H1 (cell line): ENCODE data around the gene ST6GALNAC3.

ENCODE experiments used
- EZH2 ChIP-seq: fragments of 200-600 bp; sonication (generic); IDR thresholded peaks from 2 replicates; pipeline ENCODE4 v1.7.1; 2012; ENCODE audit warnings: low read depth, mild to moderate bottlenecking, moderate library complexity, low read length, inconsistent platforms; ENCODE audit not compliant: severe bottlenecking
- MAX ChIP-seq: IDR thresholded peaks from 2 replicates; pipeline ENCODE4 v1.6.1; 2012; ENCODE audit warnings: inconsistent platforms
- POLR2A ChIP-seq, 2 experiments: IDR thresholded peaks; 1 replicate in 1 of 2; 2 replicates in 1 of 2; pipeline ENCODE4 v1.6.1; 2011; ENCODE audit warnings: low read depth in 2 of 2, low read length in 2 of 2, mild to moderate bottlenecking in 2 of 2; ENCODE audit errors: control extremely low read depth in 1 of 2
- POLR2AphosphoS5 ChIP-seq: IDR thresholded peaks from 2 replicates; pipeline ENCODE4 v1.6.1; 2011; ENCODE audit warnings: low read depth, low read length
- TAF7 ChIP-seq: optimal IDR thresholded peaks from 2 replicates; pipeline ENCODE3; 2011; ENCODE audit warnings: low read depth, mild to moderate bottlenecking, inconsistent platforms, low read length, moderate library complexity, borderline replicate concordance
- TF ChIP-seq, protein P1 (sequence below): IDR thresholded peaks from 2 replicates; pipeline ENCODE4 v1.6.1; 2011; ENCODE audit warnings: low read length, improper control_type of control experiment

DNA sequence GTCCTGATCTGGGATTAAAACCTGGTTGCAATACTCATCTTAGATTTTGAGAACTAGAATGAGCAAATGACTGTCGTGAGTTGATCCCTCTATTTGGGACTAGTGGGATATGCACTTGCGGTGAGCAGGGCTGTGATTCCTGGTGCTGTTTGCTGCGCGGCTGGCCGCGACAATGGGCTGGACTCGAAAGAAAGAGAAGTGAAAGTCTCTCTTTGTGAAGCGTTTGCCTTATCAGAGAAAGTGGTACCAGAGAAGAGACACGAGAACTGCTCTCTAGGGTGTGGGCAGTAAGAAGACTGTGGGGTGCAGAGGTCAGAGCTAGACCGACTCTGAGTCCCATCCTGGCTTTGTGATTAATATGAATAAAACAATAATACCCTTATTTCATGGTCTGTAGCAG lies 8.6 kb downstream of the ST6GALNAC3 start:
- TF ChIP-seq MAX: no peak
- TF ChIP-seq, protein P1, sequence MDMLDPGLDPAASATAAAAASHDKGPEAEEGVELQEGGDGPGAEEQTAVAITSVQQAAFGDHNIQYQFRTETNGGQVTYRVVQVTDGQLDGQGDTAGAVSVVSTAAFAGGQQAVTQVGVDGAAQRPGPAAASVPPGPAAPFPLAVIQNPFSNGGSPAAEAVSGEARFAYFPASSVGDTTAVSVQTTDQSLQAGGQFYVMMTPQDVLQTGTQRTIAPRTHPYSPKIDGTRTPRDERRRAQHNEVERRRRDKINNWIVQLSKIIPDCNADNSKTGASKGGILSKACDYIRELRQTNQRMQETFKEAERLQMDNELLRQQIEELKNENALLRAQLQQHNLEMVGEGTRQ: no peak
- no peak for TF ChIP-seq TAF7
- TF ChIP-seq POLR2A (IDR thresholded peaks at IDR 0.05; ENCODE audit: control extremely low read depth in 1 of 2, low read depth in 2 of 2, low read length in 2 of 2): no peak
- TF ChIP-seq POLR2AphosphoS5: no peak
- TF ChIP-seq EZH2: no peak
